ENCODE results near the gene MPPE1. TPM values are rescaled to one million over a fixed set of nuclear protein-coding genes. Genes with fewer than 3 reads are reported as not detected.
A peak's percentile ranks its signal among the peaks of the same experiment; 100 is the strongest.

Gene MPPE1
- total and polyA plus RNA-seq, 4 experiments from 2014 or later = 28.5 to 79.7 (median 59.6) TPM

DNA sequence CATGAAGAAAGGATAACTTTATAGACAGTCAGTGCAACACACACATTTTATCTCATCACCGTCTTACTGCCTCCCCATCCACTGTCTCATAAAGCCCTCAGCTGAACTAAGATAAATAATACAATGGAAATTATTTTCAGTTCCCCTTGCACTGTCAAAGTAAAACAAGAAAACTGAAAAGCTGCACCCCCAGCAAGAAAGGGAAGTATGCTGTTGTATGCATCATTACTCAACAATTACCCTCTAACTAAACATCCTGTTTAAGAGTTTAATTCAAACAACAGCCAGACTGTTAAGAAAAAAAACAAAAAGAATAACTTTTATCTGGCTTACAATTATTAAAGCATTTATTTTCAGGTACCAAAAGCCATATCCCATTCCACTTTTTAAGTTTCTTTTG lies 25.0 kb downstream of the MPPE1 start:
- Histone ChIP-seq H3K4me3 (ENCODE audit: low read length in 2 of 2) (no peak overlapping the region), H3K27me3 (ENCODE audit: insufficient read depth, low read length) (no peaks in the 10 kb centered on the region), H3K9me3 (ENCODE audit: control insufficient read depth in 1 of 2, low read length in 2 of 2) (no peaks in the 10 kb centered on the region), H3K36me3 (ENCODE audit: insufficient read depth, low read length) (peaks cover 38% of the 10 kb centered on the region), H3K4me1 (ENCODE audit: insufficient read depth, low read length) (no peaks in the 10 kb centered on the region), H3K27ac (ENCODE audit: low read depth, low read length) (no peak overlapping the region)
- DNase-seq = no peak
- Mint-ChIP-seq H3K27ac (no peak overlapping the region), H3K9me3 (no peaks in the 10 kb centered on the region), H3K36me3 (peaks cover 49 to 65% of the 10 kb centered on the region in 2 donors), H3K4me1 (no peaks in the 10 kb centered on the region), H3K4me3 (no peak overlapping the region), H3K27me3 (no peaks in the 10 kb centered on the region)
- ChIA-PET CTCF (ENCODE audit: partially characterized antibody) (no interaction called here), POLR2A (ENCODE audit: partially characterized antibody) (no interaction called here)
- intact Hi-C loops (cut with micrococcal nuclease) = no loop called here

DNA sequence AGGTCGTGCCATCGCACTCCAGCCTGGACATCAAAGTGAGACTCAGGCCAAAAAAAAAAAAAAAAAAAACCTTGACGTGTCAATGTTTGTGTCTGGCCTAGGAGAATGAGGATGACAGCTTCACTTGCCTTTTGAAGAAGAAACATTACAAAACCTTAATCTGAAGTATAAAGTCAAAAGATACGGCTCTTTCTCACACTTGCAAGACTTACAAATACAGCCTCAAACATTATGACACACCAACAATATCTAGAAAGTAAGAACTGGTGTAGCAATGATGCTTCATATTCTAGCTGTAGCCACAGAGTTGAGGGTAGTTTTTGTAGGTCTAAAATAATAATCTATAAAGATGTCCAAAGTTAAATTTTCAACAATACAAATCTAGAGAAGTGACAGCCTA lies 25.5 kb downstream of the MPPE1 start:
- Mint-ChIP-seq H3K4me1 (no peaks in the 10 kb centered on the region), H3K9me3 (no peaks in the 10 kb centered on the region), H3K36me3 (peaks cover 44 to 59% of the 10 kb centered on the region in 2 donors), H3K27me3 (no peaks in the 10 kb centered on the region), H3K4me3 (no peak overlapping the region), H3K27ac (no peak overlapping the region)
- H3K27ac ChIP-seq (ENCODE audit: low read depth, low read length) = no peak overlapping the region
- ChIA-PET CTCF (ENCODE audit: partially characterized antibody) (no interaction called here), POLR2A (ENCODE audit: partially characterized antibody) (no interaction called here)
- intact Hi-C loops (cut with micrococcal nuclease) = no loop called here
- no peaks in the 10 kb centered on the region for H3K9me3 ChIP-seq (ENCODE audit: control insufficient read depth in 1 of 2, low read length in 2 of 2)
- H3K4me1 ChIP-seq (ENCODE audit: insufficient read depth, low read length) = no peaks in the 10 kb centered on the region
- DNase-seq = no peak
- H3K36me3 ChIP-seq (ENCODE audit: insufficient read depth, low read length) = peaks cover 32% of the 10 kb centered on the region
- H3K27me3 ChIP-seq (ENCODE audit: insufficient read depth, low read length) = no peaks in the 10 kb centered on the region
- H3K4me3 ChIP-seq (ENCODE audit: low read length in 2 of 2) = no peak overlapping the region

DNA sequence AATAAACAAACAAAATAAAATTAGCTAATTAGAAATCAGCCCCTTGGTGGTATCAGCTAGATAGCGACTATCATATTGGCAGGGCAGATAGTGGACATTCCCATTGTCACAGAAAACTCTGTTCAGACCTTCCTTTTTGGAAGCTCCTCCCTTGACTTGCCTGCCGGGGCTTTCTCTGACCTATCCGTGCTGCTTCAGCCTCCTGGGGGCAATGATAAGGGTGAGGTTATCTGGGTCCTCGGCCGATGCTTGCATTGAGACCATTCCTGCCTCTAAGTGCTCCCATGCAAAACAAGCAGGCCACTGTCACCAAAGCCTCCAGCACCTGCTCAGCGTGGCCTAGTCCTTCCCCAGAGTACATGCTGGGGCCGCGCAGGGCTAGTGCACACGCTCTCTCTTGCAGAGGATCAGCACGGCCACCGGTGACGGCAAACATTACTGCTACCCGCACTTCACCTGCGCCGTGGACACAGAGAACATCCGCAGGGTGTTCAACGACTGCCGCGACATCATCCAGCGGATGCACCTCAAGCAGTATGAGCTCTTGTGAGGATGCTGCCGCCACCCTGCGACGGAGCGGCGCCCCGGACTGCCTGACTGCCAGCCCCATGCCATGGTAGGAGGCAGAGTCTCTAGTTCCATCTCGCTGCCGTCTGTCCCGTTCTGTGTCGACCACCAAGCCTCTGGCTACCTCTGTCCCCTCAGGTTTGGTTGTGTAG lies 27.4 kb downstream of the MPPE1 start:
- peaks cover 38 to 51% of the 10 kb centered on the region in 2 donors for H3K36me3 Mint-ChIP-seq
- Histone ChIP-seq H3K4me3 (ENCODE audit: low read length in 2 of 2) (no peak overlapping the region), H3K27me3 (ENCODE audit: insufficient read depth, low read length) (no peaks in the 10 kb centered on the region), H3K36me3 (ENCODE audit: insufficient read depth, low read length) (peaks cover 18% of the 10 kb centered on the region), H3K27ac (ENCODE audit: low read depth, low read length) (no peak overlapping the region), H3K4me1 (ENCODE audit: insufficient read depth, low read length) (no peaks in the 10 kb centered on the region), H3K9me3 (ENCODE audit: control insufficient read depth in 1 of 2, low read length in 2 of 2) (no peaks in the 10 kb centered on the region)
- CTCF ChIA-PET (ENCODE audit: partially characterized antibody) = no interaction called here
- H3K27me3 Mint-ChIP-seq = no peaks in the 10 kb centered on the region
- no peak overlapping the region for H3K4me3 Mint-ChIP-seq
- no peaks in the 10 kb centered on the region for H3K4me1 Mint-ChIP-seq
- peak overlapping the region in 1 of 7 donors; percentile 25 for H3K27ac Mint-ChIP-seq
- no peak for DNase-seq
- intact Hi-C loops (cut with micrococcal nuclease) = no loop called here
- POLR2A ChIA-PET (ENCODE audit: partially characterized antibody) = no interaction called here
- H3K9me3 Mint-ChIP-seq = no peaks in the 10 kb centered on the region

DNA sequence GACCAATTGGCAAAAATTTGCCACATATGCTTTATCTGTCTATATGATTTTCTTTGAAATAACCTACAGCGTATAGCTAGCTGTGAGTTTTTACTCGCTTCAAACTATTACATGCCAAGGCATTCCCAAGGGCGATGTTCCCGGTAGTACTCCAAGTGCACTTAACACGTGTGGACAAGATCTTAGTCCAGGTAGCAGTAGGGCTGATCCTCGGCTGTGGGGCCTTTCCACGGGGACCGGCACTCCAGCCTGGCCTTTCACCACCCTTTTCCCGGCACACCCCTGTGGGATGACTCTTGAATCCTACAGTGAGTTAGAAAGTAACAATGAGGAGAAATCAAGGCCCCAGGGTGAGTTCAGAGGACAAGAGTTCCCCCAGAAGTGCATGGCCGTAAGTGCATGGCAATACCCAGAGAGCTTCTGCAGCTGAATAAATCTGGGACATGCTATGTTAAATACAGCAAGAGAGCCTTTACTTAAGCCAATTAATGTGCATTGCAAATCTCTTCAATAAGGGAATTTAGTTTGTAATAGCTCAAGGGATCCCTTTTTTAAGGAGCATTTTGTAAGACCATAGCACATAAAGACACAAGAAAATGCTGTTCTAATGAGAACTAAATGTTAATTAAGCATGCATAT lies 30.5 kb downstream of the MPPE1 start:
- Mint-ChIP-seq H3K27me3 (no peaks in the 10 kb centered on the region), H3K9me3 (no peaks in the 10 kb centered on the region), H3K36me3 (peaks cover 26 to 27% of the 10 kb centered on the region in 2 donors), H3K4me3 (no peak overlapping the region), H3K27ac (no peak overlapping the region), H3K4me1 (no peaks in the 10 kb centered on the region)
- intact Hi-C loops (cut with micrococcal nuclease) = no loop called here
- Histone ChIP-seq H3K9me3 (ENCODE audit: control insufficient read depth in 1 of 2, low read length in 2 of 2) (no peaks in the 10 kb centered on the region), H3K36me3 (ENCODE audit: insufficient read depth, low read length) (no peaks in the 10 kb centered on the region), H3K27ac (ENCODE audit: low read depth, low read length) (no peak overlapping the region), H3K27me3 (ENCODE audit: insufficient read depth, low read length) (no peaks in the 10 kb centered on the region), H3K4me3 (ENCODE audit: low read length in 2 of 2) (no peak overlapping the region), H3K4me1 (ENCODE audit: insufficient read depth, low read length) (no peaks in the 10 kb centered on the region)
- DNase-seq = no peak
- ChIA-PET POLR2A (ENCODE audit: partially characterized antibody) (no interaction called here), CTCF (ENCODE audit: partially characterized antibody) (no interaction called here)

DNA sequence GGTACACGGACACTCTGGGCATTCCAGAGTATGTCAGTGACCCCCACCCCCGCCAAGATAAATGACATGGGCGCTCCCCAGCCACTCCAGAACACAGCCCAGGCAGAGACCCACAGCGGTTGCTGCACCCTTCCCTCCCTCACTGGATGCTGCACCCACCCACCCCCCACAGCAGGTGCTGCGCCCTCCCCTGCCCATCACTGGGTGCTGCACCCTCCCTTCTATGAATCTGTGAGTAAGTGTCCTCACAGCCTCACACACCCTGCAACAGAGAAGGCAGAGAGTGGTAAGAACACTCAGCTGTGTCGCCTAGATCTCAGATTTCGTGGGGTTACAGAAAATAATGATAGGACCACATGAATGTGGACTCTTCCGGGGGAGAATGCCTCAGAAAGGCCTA lies 33.4 kb downstream of the MPPE1 start:
- no peaks in the 10 kb centered on the region for H3K9me3 ChIP-seq (ENCODE audit: control insufficient read depth in 1 of 2, low read length in 2 of 2)
- Mint-ChIP-seq H3K27ac (no peak overlapping the region), H3K27me3 (no peaks in the 10 kb centered on the region), H3K4me1 (peaks cover 0 to 4% (median 0%) of the 10 kb centered on the region in 4 donors), H3K4me3 (no peak overlapping the region), H3K36me3 (peaks cover 8 to 14% of the 10 kb centered on the region in 2 donors), H3K9me3 (no peaks in the 10 kb centered on the region)
- no peaks in the 10 kb centered on the region for H3K36me3 ChIP-seq (ENCODE audit: insufficient read depth, low read length)
- no peak overlapping the region for H3K27ac ChIP-seq (ENCODE audit: low read depth, low read length)
- intact Hi-C loops (cut with micrococcal nuclease) = loop anchor here (5.0 kb wide), 1 partner anchor 217 kb away; no protein-coding TSS in a partner anchor
- H3K4me1 ChIP-seq (ENCODE audit: insufficient read depth, low read length) = peaks cover 7% of the 10 kb centered on the region
- ChIA-PET CTCF (ENCODE audit: partially characterized antibody) (no interaction called here), POLR2A (ENCODE audit: partially characterized antibody) (no interaction called here)
- H3K27me3 ChIP-seq (ENCODE audit: insufficient read depth, low read length) = no peaks in the 10 kb centered on the region
- DNase-seq = no peak
- H3K4me3 ChIP-seq (ENCODE audit: low read length in 2 of 2) = no peak overlapping the region

DNA sequence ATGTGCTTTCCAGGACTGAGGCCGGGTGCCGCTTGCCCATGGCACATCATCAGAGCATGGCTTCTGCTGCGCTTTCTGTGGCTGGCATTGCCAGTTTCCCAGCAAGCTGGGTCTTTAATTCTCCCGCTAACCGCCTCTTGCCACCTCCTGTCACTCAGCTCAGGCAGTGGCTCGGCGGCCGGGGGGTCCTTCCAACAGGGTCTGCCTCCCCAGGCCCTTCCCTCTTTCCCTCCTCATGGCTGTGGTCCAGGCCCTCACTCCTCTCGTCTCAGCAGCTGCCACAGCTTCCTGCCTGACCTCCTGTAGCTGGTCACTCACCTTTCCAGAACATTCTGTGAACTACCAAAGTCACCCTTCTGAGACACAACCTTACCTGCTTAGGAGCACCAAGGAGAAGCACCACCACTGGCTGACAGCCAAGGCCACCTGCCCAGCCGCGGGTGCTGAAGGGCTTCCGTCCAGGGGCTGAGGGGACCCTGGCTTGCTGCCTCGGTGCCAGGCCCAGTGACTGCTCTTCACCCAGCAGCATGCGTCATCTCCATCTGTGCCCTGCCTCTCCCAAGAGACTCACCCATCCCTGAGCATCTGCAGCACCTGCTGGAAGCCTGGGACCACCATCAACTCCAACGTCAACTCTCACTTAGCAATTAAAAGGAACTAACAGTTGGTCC lies 34.3 kb downstream of the MPPE1 start:
- Histone ChIP-seq H3K4me1 (ENCODE audit: insufficient read depth, low read length) (peaks cover 7% of the 10 kb centered on the region), H3K36me3 (ENCODE audit: insufficient read depth, low read length) (no peaks in the 10 kb centered on the region), H3K9me3 (ENCODE audit: control insufficient read depth in 1 of 2, low read length in 2 of 2) (no peaks in the 10 kb centered on the region), H3K27me3 (ENCODE audit: insufficient read depth, low read length) (no peaks in the 10 kb centered on the region), H3K4me3 (ENCODE audit: low read length in 2 of 2) (no peak overlapping the region), H3K27ac (ENCODE audit: low read depth, low read length) (no peak overlapping the region)
- Mint-ChIP-seq H3K27ac (no peak overlapping the region), H3K36me3 (peaks cover 6 to 14% of the 10 kb centered on the region in 2 donors), H3K4me1 (peaks cover 0 to 4% (median 0%) of the 10 kb centered on the region in 4 donors), H3K4me3 (no peak overlapping the region), H3K27me3 (no peaks in the 10 kb centered on the region), H3K9me3 (no peaks in the 10 kb centered on the region)
- ChIA-PET POLR2A (ENCODE audit: partially characterized antibody) (no interaction called here), CTCF (ENCODE audit: partially characterized antibody) (no interaction called here)
- no peak for DNase-seq
- intact Hi-C loops (cut with micrococcal nuclease) = loop anchor here (5.0 kb wide), 1 partner anchor 217 kb away; no protein-coding TSS in a partner anchor

DNA sequence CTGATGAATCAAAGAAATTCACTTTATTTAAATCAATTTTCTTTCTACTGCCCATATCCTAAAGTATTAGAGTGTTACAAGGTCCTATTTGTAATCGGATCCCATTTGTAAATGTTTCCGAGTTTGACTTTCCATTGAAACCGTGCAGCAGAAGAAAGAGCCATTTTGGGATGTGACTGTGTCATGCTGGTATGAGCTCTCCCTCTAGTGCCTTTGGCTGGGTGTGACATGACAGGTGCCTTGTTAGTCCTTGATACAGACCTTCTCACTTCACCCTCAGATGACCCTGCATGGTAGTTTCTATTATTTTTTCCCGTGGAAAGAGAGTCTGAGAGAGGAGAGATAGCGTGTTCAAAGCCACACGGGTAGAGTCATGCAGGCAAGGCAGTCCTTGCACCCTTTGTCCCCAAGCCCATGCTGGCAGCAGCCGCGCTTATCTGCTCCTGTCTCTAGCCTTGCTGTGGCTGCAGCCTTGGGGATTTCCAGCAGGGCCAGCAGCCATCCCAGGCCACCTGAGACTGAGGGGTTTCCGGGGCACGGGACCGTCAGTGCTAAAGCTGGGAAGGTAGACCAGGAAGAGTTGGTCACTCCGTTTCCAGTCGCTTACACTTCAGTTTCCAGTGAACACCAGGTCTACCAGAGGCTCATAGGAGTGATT lies 35.5 kb downstream of the MPPE1 start:
- Histone ChIP-seq H3K36me3 (ENCODE audit: insufficient read depth, low read length) (no peaks in the 10 kb centered on the region), H3K9me3 (ENCODE audit: control insufficient read depth in 1 of 2, low read length in 2 of 2) (no peaks in the 10 kb centered on the region), H3K4me1 (ENCODE audit: insufficient read depth, low read length) (peaks cover 7% of the 10 kb centered on the region), H3K27me3 (ENCODE audit: insufficient read depth, low read length) (no peaks in the 10 kb centered on the region), H3K27ac (ENCODE audit: low read depth, low read length) (no peak overlapping the region), H3K4me3 (ENCODE audit: low read length in 2 of 2) (no peak overlapping the region)
- H3K9me3 Mint-ChIP-seq = no peaks in the 10 kb centered on the region
- H3K36me3 Mint-ChIP-seq = peaks cover 6 to 14% of the 10 kb centered on the region in 2 donors
- peak in 2 of 5 donors; percentile 11 to 12 for DNase-seq
- ChIA-PET CTCF (ENCODE audit: partially characterized antibody) (no interaction called here), POLR2A (ENCODE audit: partially characterized antibody) (no interaction called here)
- H3K27ac Mint-ChIP-seq = no peak overlapping the region
- no peak overlapping the region for H3K4me3 Mint-ChIP-seq
- peaks cover 0 to 4% of the 10 kb centered on the region in 2 donors for H3K27me3 Mint-ChIP-seq
- intact Hi-C loops (cut with micrococcal nuclease) = loop anchor here (5.0 kb wide), 1 partner anchor 215 kb away; no protein-coding TSS in a partner anchor
- peaks cover 0 to 4% (median 0%) of the 10 kb centered on the region in 4 donors for H3K4me1 Mint-ChIP-seq
